B cell (primary cell): ENCODE data around the gene FAM180B. TPM values are rescaled to one million over a fixed set of nuclear protein-coding genes. Genes with fewer than 3 reads are reported as not detected.

Experiments used
- ATAC-seq: fragments of 200-7000 bp; cut with Tn5 transposase; one replicate; pipeline ENCODE4 v1.10.0; 2021; ENCODE audit warnings: low read depth, mild to moderate bottlenecking, moderate number of reproducible peaks, moderate library complexity
- CTCF ChIA-PET: fragments of 350-600 bp; sonication (Branson Sonifier 250); formaldehyde crosslinking; loops from one replicate; lab custom pipeline; 2021; ENCODE audit warnings: antibody characterized with exemption, inconsistent platforms; lab: Charles Lee
- POLR2A ChIA-PET: fragments of 350-600 bp; sonication (Branson Sonifier 250); formaldehyde crosslinking; loops from one replicate; lab custom pipeline; 2021; ENCODE audit warnings: antibody characterized with exemption; lab: Charles Lee
- DNase-seq: peaks from one replicate; pipeline ENCODE4 v3.0.0; 2013
- H2AFZ ChIP-seq: 2 replicates; pipeline ENCODE4 v1.6.1; 2012; ENCODE audit warnings: mild to moderate bottlenecking, low read depth, low read length; ENCODE audit not compliant: insufficient read depth, poor library complexity, severe bottlenecking
- H3K27ac ChIP-seq, 2 donors: 1 replicate in 1 of 2; 2 replicates in 1 of 2; pipeline ENCODE4 v1.5.1; 2012 to 2013; ENCODE audit warnings: low read length in 2 of 2, mild to moderate bottlenecking in 2 of 2, moderate library complexity in 1 of 2
- H3K27me3 ChIP-seq, 4 experiments: fragments of 200-600 bp in 1 of 4; sonication (generic) in 1 of 4; replicated peaks in 1 of 4; 1 replicate in 2 of 4; 2 replicates in 2 of 4; pipeline versions ENCODE4 v1.6.1 to v1.7.0; 2013 to 2016; ENCODE audit warnings: low read length in 3 of 4, mild to moderate bottlenecking in 2 of 4, mixed read lengths in 1 of 4, moderate library complexity in 1 of 4; ENCODE audit not compliant: insufficient read depth in 4 of 4, control insufficient read depth in 3 of 4; ENCODE audit errors: control extremely low read depth in 1 of 4
- H3K36me3 ChIP-seq, 2 experiments: replicated peaks in 1 of 2; 1 replicate in 1 of 2; 2 replicates in 1 of 2; pipeline versions ENCODE4 v1.6.1 to v1.7.1; 2013; ENCODE audit warnings: low read length in 1 of 2; ENCODE audit not compliant: insufficient read depth in 2 of 2, control insufficient read depth in 1 of 2; ENCODE audit errors: control extremely low read depth in 1 of 2, extremely low read depth in 1 of 2
- H3K4me1 ChIP-seq, 2 donors: fragments of 200-600 bp in 1 of 2; sonication (generic) in 1 of 2; 1 replicate in 1 of 2; 2 replicates in 1 of 2; pipeline versions ENCODE4 v1.5.1 to v1.6.1; 2013 to 2017; ENCODE audit warnings: low read length in 2 of 2; ENCODE audit not compliant: control insufficient read depth in 2 of 2, insufficient read depth in 2 of 2
- H3K4me2 ChIP-seq: replicated peaks from 2 replicates; pipeline ENCODE3; 2012; ENCODE audit warnings: mild to moderate bottlenecking, low read depth, low read length; ENCODE audit not compliant: poor library complexity, severe bottlenecking
- H3K4me3 ChIP-seq, 5 experiments: fragments of 200-600 bp in 1 of 5; sonication (generic) in 1 of 5; 1 replicate in 3 of 5; 2 replicates in 2 of 5; pipeline versions ENCODE4 v1.5.1 to v1.7.0; 2011 to 2016; ENCODE audit warnings: low read length in 4 of 5, mild to moderate bottlenecking in 4 of 5, low read depth in 2 of 5, control low read depth in 1 of 5, moderate library complexity in 1 of 5; ENCODE audit not compliant: insufficient read depth in 1 of 5; ENCODE audit errors: control extremely low read depth in 1 of 5, extremely low read depth in 1 of 5
- H3K79me2 ChIP-seq: fragments of 200-600 bp; sonication (generic); one replicate; pipeline ENCODE4 v1.6.0; 2016; ENCODE audit warnings: low read length; ENCODE audit not compliant: control insufficient read depth, insufficient read depth
- H3K9ac ChIP-seq: fragments of 200-600 bp; sonication (generic); 2 replicates; pipeline ENCODE4 v1.6.1; 2017; ENCODE audit warnings: mild to moderate bottlenecking, low read length, moderate library complexity
- H3K9me3 ChIP-seq, 3 donors: one replicate each; pipeline versions ENCODE4 v1.6.1 to v1.7.1; 2013; ENCODE audit warnings: low read length in 2 of 3; ENCODE audit not compliant: control insufficient read depth in 2 of 3, insufficient read depth in 1 of 3; ENCODE audit errors: control extremely low read depth in 1 of 3
- H4K20me1 ChIP-seq: 2 replicates; pipeline ENCODE4 v1.6.0; 2012; ENCODE audit warnings: mild to moderate bottlenecking, low read length; ENCODE audit not compliant: insufficient read depth, control insufficient read depth, poor library complexity, severe bottlenecking
- H3K27ac Mint-ChIP-seq: one replicate; pipeline ENCODE4 v1.8.0; 2021; ENCODE audit warnings: mixed read lengths
- H3K27me3 Mint-ChIP-seq: one replicate; pipeline ENCODE4 v1.8.0; 2021; ENCODE audit warnings: mixed read lengths
- H3K4me1 Mint-ChIP-seq: one replicate; pipeline ENCODE4 v1.8.0; 2021; ENCODE audit warnings: mixed read lengths
- H3K4me3 Mint-ChIP-seq: one replicate; pipeline ENCODE4 v1.8.0; 2021; ENCODE audit warnings: mixed read lengths
- H3K9me3 Mint-ChIP-seq: one replicate; pipeline ENCODE4 v1.8.0; 2022; ENCODE audit warnings: mixed read lengths; ENCODE audit not compliant: insufficient read depth
- EZH2 ChIP-seq: IDR thresholded peaks from 2 replicates; pipeline ENCODE4 v1.6.1; 2012; ENCODE audit warnings: borderline replicate concordance, low read depth, mild to moderate bottlenecking, moderate library complexity, low read length; ENCODE audit not compliant: insufficient read depth, poor library complexity, severe bottlenecking
- WGBS: methylation state at CpG from one replicate; pipeline ENCODE4 v1.1.5; 2013; ENCODE audit warnings: missing lambda C conversion rate; ENCODE audit not compliant: insufficient coverage; 5-methylcytosine and 5-hydroxymethylcytosine counted together
- intact Hi-C: fragments of 100-400 bp; cut with micrococcal nuclease; formaldehyde crosslinking; loops from one replicate; pipeline ENCODE4 v1.10.0; 2022
- polyA plus RNA-seq: library from polyadenylated mRNA; depleted of rRNA; stranded (reverse); fragments of >200 nt; gene quantifications from 2 replicates; pipeline ENCODE4 v1.2.3, GENCODE V29; 2012
- total RNA-seq, 2 donors: library from RNA; stranded (reverse); fragments of 120-200 nt in 1 of 2; gene quantifications; 1 replicate in 1 of 2; 2 replicates in 1 of 2; pipeline versions ENCODE4 v1.2.3 to v1.2.4, GENCODE V29; 2013 to 2022
- TF ChIP-seq, protein P1 (sequence below): fragments of 200-600 bp; IDR thresholded peaks from one replicate; pipeline ENCODE4 v1.8.0; 2022; ENCODE audit warnings: antibody characterized with exemption, mild to moderate bottlenecking

Gene FAM180B
- total and polyA plus RNA-seq, 2 donors (not counting 1 experiment from before 2014, with no cell fraction given): 0.06 to 0.20 TPM

DNA sequence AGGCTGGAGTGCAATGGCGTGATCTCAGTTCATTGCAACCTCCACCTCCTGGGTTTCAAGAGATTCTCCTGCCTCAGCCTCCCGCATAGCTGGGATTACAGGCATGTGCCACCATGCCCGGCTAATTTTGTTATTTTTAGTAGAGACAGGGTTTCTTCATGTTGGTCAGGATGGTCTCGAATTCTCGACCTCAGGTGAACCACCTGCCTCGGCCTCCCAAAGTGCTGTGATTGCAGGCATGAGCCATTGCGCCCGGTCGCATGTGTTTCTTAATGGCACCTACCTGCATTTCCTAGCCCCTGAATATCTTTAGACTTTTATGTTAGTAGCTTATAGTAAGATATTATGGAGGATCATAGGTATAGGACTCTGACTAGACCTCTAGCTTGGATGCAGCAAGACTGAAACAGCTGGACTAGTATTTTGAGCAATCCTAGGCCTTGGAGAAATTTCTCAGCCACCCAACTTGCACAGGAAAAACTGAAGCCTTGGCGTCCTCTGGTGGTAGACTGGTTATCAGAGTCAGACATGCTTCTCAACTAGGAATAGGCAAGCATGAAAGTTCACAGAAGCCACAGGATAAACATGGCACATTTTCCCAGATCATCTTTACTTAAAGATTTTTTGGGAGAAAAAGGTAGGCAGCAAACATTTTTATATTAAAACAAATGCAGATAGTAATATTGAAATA lies 30.4 kb downstream of the FAM180B start:
- Histone ChIP-seq H4K20me1 (no peaks in the 10 kb centered on the region), H3K27me3 (no peaks in the 10 kb centered on the region), H3K9me3 (no peaks in the 10 kb centered on the region), H3K36me3 (peaks cover 16 to 30% of the 10 kb centered on the region in 2 experiments), H3K9ac (no peak overlapping the region), H3K27ac (no peak overlapping the region), H3K79me2 (no peaks in the 10 kb centered on the region), H3K4me1 (peaks cover 2 to 3% of the 10 kb centered on the region in 2 donors), H3K4me2 (no peak overlapping the region), H2AFZ (no peak overlapping the region), H3K4me3 (no peak overlapping the region)
- Mint-ChIP-seq H3K27me3 (no peaks in the 10 kb centered on the region), H3K27ac (no peak overlapping the region), H3K9me3 (no peaks in the 10 kb centered on the region), H3K4me3 (no peak overlapping the region), H3K4me1 (peaks cover 1% of the 10 kb centered on the region)
- POLR2A ChIA-PET: no interaction called here
- no peak for ATAC-seq
- DNase-seq: no peak
- intact Hi-C loops: no loop called here
- 93% methylated on average over 2 of the region's 10 CpGs for WGBS
- CTCF ChIA-PET: interaction anchor here (0.6 kb wide), 1 partner anchor 79 kb away, joined by 3 read pairs; no protein-coding TSS in a partner anchor
- no peak for TF ChIP-seq EZH2
- TF ChIP-seq, protein P1, sequence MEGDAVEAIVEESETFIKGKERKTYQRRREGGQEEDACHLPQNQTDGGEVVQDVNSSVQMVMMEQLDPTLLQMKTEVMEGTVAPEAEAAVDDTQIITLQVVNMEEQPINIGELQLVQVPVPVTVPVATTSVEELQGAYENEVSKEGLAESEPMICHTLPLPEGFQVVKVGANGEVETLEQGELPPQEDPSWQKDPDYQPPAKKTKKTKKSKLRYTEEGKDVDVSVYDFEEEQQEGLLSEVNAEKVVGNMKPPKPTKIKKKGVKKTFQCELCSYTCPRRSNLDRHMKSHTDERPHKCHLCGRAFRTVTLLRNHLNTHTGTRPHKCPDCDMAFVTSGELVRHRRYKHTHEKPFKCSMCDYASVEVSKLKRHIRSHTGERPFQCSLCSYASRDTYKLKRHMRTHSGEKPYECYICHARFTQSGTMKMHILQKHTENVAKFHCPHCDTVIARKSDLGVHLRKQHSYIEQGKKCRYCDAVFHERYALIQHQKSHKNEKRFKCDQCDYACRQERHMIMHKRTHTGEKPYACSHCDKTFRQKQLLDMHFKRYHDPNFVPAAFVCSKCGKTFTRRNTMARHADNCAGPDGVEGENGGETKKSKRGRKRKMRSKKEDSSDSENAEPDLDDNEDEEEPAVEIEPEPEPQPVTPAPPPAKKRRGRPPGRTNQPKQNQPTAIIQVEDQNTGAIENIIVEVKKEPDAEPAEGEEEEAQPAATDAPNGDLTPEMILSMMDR: peak; percentile 31

DNA sequence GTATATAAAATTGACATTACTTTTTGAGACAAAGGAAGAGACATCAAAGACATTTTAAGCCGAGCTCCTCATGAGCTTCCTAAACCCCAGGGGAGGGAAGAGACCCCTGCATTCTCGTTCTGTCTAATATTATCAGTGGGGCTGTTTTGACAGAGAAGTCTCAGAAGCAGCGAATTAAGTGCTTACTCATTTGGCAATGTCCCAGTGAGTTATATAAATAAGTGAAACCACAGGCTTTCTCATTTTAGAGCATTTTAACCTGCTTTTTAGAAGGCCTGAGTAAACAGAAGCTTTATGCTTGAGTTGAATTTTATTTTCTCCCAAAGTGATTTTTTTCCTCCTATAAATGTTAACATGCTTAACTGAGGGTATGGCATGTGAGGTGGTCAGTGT lies 30.9 kb downstream of the FAM180B start:
- H3K27ac ChIP-seq: no peak overlapping the region
- DNase-seq (no peak), ATAC-seq (no peak)
- H4K20me1 ChIP-seq: no peaks in the 10 kb centered on the region
- TF ChIP-seq EZH2: no peak
- TF ChIP-seq, protein P1: no peak
- CTCF ChIA-PET: interaction anchor here (0.6 kb wide), 1 partner anchor 78 kb away, joined by 3 read pairs; no protein-coding TSS in a partner anchor
- H3K79me2 ChIP-seq: no peaks in the 10 kb centered on the region
- POLR2A ChIA-PET: no interaction called here
- Mint-ChIP-seq H3K9me3 (no peaks in the 10 kb centered on the region), H3K4me3 (no peak overlapping the region), H3K27ac (no peak overlapping the region), H3K27me3 (no peaks in the 10 kb centered on the region), H3K4me1 (no peaks in the 10 kb centered on the region)
- H3K9ac ChIP-seq: no peak overlapping the region
- H3K4me1 ChIP-seq: no peaks in the 10 kb centered on the region
- peaks cover 21 to 35% of the 10 kb centered on the region in 2 experiments for H3K36me3 ChIP-seq
- no peaks in the 10 kb centered on the region for H3K9me3 ChIP-seq
- H2AFZ ChIP-seq: no peak overlapping the region
- intact Hi-C loops: no loop called here
- no peaks in the 10 kb centered on the region for H3K27me3 ChIP-seq
- WGBS: no CpG with 5 or more reads among the region's 3 CpGs
- no peak overlapping the region for H3K4me3 ChIP-seq
- H3K4me2 ChIP-seq: no peak overlapping the region
